Neural progenitor cell (in vitro differentiated cells): ENCODE measurements around the gene HUWE1.

Experiments
- EZH2 ChIP-seq: fragments of 200-600 bp; sonication (generic); IDR thresholded peaks from 2 replicates; pipeline ENCODE4 v1.6.1; 2017; ENCODE audit warnings: antibody characterized with exemption, mild to moderate bottlenecking, moderate library complexity
- TF ChIP-seq, protein P1 (sequence below): fragments of 200-600 bp; sonication (generic); IDR thresholded peaks from 2 replicates; pipeline ENCODE4 v1.5.1; 2017; ENCODE audit warnings: antibody characterized with exemption, mild to moderate bottlenecking

DNA sequence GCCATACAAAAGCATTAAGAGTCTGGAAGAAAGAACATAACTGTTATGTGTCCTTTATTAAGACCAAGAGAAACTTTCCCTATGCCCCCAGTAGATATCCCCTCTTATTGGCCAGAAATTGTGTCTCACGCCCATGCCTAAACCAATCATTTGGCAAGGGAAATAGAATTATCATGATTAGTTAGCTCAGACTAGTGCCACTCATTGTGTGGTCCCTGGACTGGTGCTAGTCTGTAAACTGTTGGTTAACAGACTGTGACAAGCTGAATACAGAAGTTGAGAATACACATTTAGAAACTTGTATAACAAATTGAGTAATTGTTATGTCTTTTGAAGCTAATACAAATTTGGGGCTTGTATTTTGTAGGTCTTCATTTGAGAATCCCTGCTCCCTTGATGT lies 8.1 kb upstream of the HUWE1 start:
- no peak for TF ChIP-seq EZH2
- TF ChIP-seq, protein P1, sequence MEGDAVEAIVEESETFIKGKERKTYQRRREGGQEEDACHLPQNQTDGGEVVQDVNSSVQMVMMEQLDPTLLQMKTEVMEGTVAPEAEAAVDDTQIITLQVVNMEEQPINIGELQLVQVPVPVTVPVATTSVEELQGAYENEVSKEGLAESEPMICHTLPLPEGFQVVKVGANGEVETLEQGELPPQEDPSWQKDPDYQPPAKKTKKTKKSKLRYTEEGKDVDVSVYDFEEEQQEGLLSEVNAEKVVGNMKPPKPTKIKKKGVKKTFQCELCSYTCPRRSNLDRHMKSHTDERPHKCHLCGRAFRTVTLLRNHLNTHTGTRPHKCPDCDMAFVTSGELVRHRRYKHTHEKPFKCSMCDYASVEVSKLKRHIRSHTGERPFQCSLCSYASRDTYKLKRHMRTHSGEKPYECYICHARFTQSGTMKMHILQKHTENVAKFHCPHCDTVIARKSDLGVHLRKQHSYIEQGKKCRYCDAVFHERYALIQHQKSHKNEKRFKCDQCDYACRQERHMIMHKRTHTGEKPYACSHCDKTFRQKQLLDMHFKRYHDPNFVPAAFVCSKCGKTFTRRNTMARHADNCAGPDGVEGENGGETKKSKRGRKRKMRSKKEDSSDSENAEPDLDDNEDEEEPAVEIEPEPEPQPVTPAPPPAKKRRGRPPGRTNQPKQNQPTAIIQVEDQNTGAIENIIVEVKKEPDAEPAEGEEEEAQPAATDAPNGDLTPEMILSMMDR, result no peak
